Brain microvascular endothelial cell (primary cell): ENCODE data around the gene TSPAN15.

ENCODE experiments used
- DNase-seq: peaks from one replicate; pipeline ENCODE4 v3.0.0-alpha.2; 2020
- H3K27ac ChIP-seq: fragments of 250-450 bp; sonication (Bioruptor Pico); 2 replicates; pipeline ENCODE4 v1.5.1; 2020; ENCODE audit warnings: mild to moderate bottlenecking, moderate library complexity
- H3K27me3 ChIP-seq: fragments of 250-450 bp; sonication (Bioruptor Pico); replicated peaks from 2 replicates; pipeline ENCODE4 v1.5.1; 2020; ENCODE audit warnings: mild to moderate bottlenecking
- H3K36me3 ChIP-seq: fragments of 250-450 bp; sonication (Bioruptor Pico); replicated peaks from 2 replicates; pipeline ENCODE4 v1.5.1; 2020; ENCODE audit warnings: mild to moderate bottlenecking
- H3K4me3 ChIP-seq: 2 replicates; pipeline ENCODE4 v1.5.1; 2011; ENCODE audit warnings: low read depth, mild to moderate bottlenecking, control low read depth, low read length, moderate library complexity
- in situ Hi-C: cut with HindIII; loops from 2 replicates; pipeline ENCODE4 v1.10.0; 2017; ENCODE audit warnings: low sequenced_read_pairs, low pct_ligation_motif_present
- TF ChIP-seq, protein P1 (sequence below): IDR thresholded peaks from 2 replicates; pipeline ENCODE4 v1.5.1; 2011; ENCODE audit warnings: low read depth, mild to moderate bottlenecking, moderate library complexity, low read length, control low read depth, inconsistent platforms; ENCODE audit errors: missing control alignments

Gene TSPAN15

DNA sequence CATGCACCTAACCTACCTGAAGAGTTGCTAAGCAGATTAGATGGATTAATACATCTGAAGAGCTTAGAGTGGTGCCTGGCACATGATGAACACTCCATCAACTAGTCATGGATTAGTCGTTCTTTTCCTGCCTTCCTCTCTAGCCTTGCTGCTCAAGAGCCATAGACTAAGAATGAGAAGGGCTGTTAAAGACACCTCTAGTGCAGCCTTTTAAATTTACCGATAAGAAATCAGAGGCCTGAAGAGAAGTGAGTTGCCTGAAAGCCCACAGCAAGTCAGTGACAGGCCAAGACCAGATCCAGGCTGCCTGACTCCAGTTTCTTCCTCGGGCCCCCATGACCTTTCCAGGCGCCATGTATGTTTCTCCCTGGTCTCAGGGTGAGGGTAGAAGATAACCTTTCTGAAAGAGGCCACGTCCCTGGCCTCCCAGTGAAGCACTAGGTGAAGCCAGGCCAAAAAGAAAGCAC is 6.5 kb downstream of the TSPAN15 start:
- DNase-seq = no peak
- in situ Hi-C loops = no loop called here
- no peaks in the 10 kb centered on the region for H3K36me3 ChIP-seq
- no peak overlapping the region for H3K27ac ChIP-seq
- TF ChIP-seq, protein P1, sequence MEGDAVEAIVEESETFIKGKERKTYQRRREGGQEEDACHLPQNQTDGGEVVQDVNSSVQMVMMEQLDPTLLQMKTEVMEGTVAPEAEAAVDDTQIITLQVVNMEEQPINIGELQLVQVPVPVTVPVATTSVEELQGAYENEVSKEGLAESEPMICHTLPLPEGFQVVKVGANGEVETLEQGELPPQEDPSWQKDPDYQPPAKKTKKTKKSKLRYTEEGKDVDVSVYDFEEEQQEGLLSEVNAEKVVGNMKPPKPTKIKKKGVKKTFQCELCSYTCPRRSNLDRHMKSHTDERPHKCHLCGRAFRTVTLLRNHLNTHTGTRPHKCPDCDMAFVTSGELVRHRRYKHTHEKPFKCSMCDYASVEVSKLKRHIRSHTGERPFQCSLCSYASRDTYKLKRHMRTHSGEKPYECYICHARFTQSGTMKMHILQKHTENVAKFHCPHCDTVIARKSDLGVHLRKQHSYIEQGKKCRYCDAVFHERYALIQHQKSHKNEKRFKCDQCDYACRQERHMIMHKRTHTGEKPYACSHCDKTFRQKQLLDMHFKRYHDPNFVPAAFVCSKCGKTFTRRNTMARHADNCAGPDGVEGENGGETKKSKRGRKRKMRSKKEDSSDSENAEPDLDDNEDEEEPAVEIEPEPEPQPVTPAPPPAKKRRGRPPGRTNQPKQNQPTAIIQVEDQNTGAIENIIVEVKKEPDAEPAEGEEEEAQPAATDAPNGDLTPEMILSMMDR = no peak
- H3K4me3 ChIP-seq = no peak overlapping the region
- H3K27me3 ChIP-seq = no peaks in the 10 kb centered on the region

GRCh38 chr10:69458430-69459100 is 7.3 kb downstream of the TSPAN15 start:
- TF ChIP-seq, protein P1 = no peak
- Histone ChIP-seq H3K27ac (no peak overlapping the region), H3K27me3 (no peaks in the 10 kb centered on the region), H3K4me3 (no peak overlapping the region), H3K36me3 (no peaks in the 10 kb centered on the region)
- in situ Hi-C loops = no loop called here
- no peak for DNase-seq

GRCh38 chr10:69459101-69459790 is 8.0 kb downstream of the TSPAN15 start:
- in situ Hi-C loops = no loop called here
- no peak for DNase-seq
- no peak overlapping the region for H3K27ac ChIP-seq
- H3K4me3 ChIP-seq = no peak overlapping the region
- no peaks in the 10 kb centered on the region for H3K36me3 ChIP-seq
- TF ChIP-seq, protein P1 = no peak
- H3K27me3 ChIP-seq = no peaks in the 10 kb centered on the region

DNA sequence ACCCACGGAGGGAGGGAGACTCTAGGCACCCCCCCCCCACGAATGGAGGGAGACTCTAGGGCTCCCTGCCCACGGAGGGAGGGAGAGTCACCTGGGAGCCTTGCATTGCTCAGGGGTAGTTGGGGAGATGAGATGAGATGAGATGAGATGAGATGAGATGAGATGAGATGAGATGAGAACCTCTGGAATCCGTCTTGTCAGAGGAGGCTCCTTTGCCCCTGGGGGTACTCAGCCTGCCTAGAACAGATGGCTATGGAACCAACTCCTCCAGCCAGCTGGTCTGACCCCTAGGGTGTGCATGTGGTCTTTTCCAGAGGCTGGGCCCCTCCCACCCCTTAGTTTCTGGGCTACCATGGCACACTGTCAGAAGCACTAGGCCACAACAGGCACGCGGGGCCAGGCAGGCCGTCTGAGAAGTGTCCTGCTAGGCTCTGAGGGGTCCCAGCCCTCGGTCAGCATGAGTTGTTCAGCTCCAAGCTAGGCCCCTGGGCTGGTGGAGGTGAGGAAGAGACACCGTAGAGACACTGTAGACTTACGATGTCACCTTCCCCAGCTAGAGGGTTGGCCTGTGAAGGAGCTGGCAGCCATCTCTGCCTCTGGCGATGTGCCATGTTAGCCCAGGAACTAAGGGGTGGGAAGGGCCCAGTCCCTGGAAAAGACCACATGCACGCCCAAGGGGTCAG is 8.8 kb downstream of the TSPAN15 start:
- TF ChIP-seq, protein P1 = no peak
- no peak for DNase-seq
- in situ Hi-C loops = no loop called here
- no peaks in the 10 kb centered on the region for H3K36me3 ChIP-seq
- H3K27me3 ChIP-seq = no peaks in the 10 kb centered on the region
- H3K4me3 ChIP-seq = no peak overlapping the region
- no peak overlapping the region for H3K27ac ChIP-seq

DNA sequence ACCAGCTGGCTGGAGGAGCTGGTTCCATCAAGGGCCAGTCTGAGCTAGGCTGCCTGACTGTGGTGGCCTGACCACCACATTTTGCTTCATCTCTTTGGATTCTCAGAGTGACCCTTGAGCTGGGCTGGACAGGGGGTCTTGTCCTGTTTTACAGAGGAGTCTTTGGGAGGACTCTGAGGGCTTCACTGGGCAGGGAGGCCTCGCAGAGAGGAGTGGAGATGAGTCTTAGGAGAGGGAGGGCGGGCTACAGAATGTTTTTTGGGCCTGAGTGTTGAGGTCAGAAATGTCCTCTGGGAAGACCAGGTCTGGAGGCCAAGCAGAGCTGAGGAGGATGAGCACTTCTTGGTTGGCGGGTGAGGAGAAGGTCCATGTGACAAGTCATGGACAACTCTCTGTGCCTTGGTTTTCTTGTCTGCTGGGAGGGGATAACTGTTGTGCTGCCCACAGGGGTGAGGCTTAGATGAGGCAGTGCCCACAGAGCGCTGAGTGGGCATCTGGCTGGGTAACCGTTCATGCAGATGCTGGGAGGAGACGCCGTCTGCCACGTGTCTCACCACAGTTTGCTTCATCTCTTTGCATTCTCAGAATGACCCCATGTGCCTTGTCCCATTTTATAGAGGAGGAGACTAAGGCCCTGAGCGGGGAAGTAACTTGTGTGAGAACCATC is 9.4 kb downstream of the TSPAN15 start:
- Histone ChIP-seq H3K27me3 (no peaks in the 10 kb centered on the region), H3K36me3 (no peaks in the 10 kb centered on the region), H3K4me3 (no peak overlapping the region), H3K27ac (no peak overlapping the region)
- in situ Hi-C loops = no loop called here
- TF ChIP-seq, protein P1 = no peak
- no peak for DNase-seq
